ENCODE results near the gene FAP. TPM values are rescaled to one million over a fixed set of nuclear protein-coding genes. Genes with fewer than 3 reads are reported as not detected.

The FAP gene
- total RNA-seq, 1 donor from 2014 or later, result not detected

DNA sequence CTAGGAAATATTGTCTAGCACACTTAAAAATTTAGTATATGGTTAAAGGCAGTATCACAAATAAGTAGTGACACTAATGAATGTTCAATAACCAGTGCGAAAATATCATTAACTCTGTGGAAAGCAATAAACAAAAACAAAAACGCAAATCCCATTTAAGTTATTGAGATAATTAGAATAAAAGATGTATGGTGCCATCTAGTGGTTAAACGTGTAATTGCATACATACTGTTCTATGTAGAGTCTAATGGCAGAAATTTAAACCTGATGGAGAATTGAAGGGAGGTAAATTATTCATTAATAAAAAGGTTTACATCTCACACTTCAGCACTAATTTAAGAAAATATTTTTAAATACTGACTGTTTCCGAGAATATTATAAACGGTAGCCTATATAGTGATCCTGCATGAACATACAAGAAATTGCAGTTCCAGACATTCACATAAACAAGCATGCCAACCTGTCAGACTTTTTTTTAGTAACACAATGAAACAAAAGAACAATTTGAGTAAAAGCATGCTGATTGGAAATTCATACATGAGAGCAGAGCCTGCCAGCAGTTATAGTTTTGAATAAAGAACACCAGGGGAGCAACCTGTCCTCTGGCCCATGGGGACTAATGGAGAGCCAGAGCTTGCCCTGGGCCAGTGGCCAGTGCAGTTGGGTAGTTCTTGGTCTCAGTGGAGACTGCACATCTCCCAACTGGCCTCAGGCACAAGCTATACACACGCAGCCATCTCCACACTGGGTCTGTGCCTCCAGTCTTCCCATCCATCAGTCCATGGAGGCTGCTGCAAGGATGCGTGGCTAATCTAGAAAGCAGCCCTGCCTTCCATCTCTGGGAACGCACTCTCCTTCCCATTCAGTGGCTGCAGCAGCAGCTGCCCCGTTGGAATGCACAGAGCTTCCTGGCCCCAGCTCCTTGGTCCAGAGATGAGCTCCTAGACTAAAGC, 119.2 kb downstream of the FAP start:
- no peaks in the 10 kb centered on the region for H3K4me1 Mint-ChIP-seq
- no peak overlapping the region for H3K27ac Mint-ChIP-seq
- no peaks in the 10 kb centered on the region for H3K9me3 ChIP-seq (ENCODE audit: low read depth)
- no peaks in the 10 kb centered on the region for H3F3A ChIP-seq (ENCODE audit: low read depth)
- DNase-seq (ENCODE audit: low spot score), result peak; percentile 68
- no peak overlapping the region for H3K4me3 Mint-ChIP-seq
- H3K36me3 Mint-ChIP-seq, result no peaks in the 10 kb centered on the region
- TF ChIP-seq EZH2 (IDR thresholded peaks at IDR 0.05) (no peak), CTCF (IDR thresholded peaks at IDR 0.05) (peak; percentile 89)
- no peaks in the 10 kb centered on the region for H3K9me3 Mint-ChIP-seq
- H3K9ac ChIP-seq, result no peak overlapping the region
- H3K4me2 ChIP-seq, result no peak overlapping the region
- H3K27me3 Mint-ChIP-seq (ENCODE audit: insufficient read depth, low read depth), result no peaks in the 10 kb centered on the region
- H2AFZ ChIP-seq (replicated peaks), result peak overlapping the region; percentile 29
- H3K27me3 ChIP-seq, result no peaks in the 10 kb centered on the region
- H3K36me3 ChIP-seq, result no peaks in the 10 kb centered on the region
- H3K4me1 ChIP-seq, result peaks cover 14% of the 10 kb centered on the region
- no peaks in the 10 kb centered on the region for H3K79me2 ChIP-seq (ENCODE audit: low read depth)
- no peak overlapping the region for H3K27ac ChIP-seq
- H4K20me1 ChIP-seq (ENCODE audit: low read depth), result no peaks in the 10 kb centered on the region
- no peak overlapping the region for H3K4me3 ChIP-seq

Other genes starting within 250 kb of the FAP start
- gene DPP4, start 169.2 kb downstream of the FAP start, total RNA-seq (ENCODE audit: low replicate concordance), result 0.12 and 0.49 TPM in 2 replicates
- not detected in 2 replicates for gene GCG, start 91.2 kb downstream of the FAP start, total RNA-seq (ENCODE audit: low replicate concordance)
- 0.09 and 0.79 TPM in 2 replicates for gene IFIH1, start 75.2 kb upstream of the FAP start, total RNA-seq (ENCODE audit: low replicate concordance)
- 63.2 and 64.8 TPM in 2 replicates for gene GCA, start 100.7 kb upstream of the FAP start, total RNA-seq (ENCODE audit: low replicate concordance)

Data from neural progenitor cell (in vitro differentiated cells).